SH-SY5Y (cell line): ENCODE results near the gene TASP1.

Experiments used
- GATA2 ChIP-seq: IDR thresholded peaks from 2 replicates; pipeline ENCODE4 v1.6.1; 2011; ENCODE audit warnings: mild to moderate bottlenecking, low read depth, low read length
- GATA3 ChIP-seq: IDR thresholded peaks from 2 replicates; pipeline ENCODE4 v1.6.1; 2011; ENCODE audit warnings: low read depth, mild to moderate bottlenecking, low read length, moderate library complexity

GRCh38 chr20:13461849-13462458, 176.8 kb downstream of the TASP1 start:
- TF ChIP-seq GATA2 (no peak), GATA3 (no peak)
